Neural crest cell (in vitro differentiated cells): ENCODE data around the gene RASGEF1B. TPM values are rescaled to one million over a fixed set of nuclear protein-coding genes. Genes with fewer than 3 reads are reported as not detected.

Experiments used
- DNase-seq: peaks from one replicate; pipeline ENCODE4 v3.0.0; 2021; ENCODE audit warnings: low read depth, mixed read lengths, low spot score
- H3K27ac Mint-ChIP-seq: one replicate; pipeline ENCODE4 v1.8.0; 2021; ENCODE audit warnings: mild to moderate bottlenecking, mixed read lengths; ENCODE audit not compliant: unreplicated experiment
- H3K27me3 Mint-ChIP-seq: 2 replicates; pipeline ENCODE4 v1.8.0; 2021; ENCODE audit warnings: low read depth, mild to moderate bottlenecking, mixed read lengths
- H3K36me3 Mint-ChIP-seq: 2 replicates; pipeline ENCODE4 v1.8.0; 2021; ENCODE audit warnings: low read depth, mild to moderate bottlenecking, mixed read lengths
- H3K4me1 Mint-ChIP-seq: 2 replicates; pipeline ENCODE4 v1.8.0; 2021; ENCODE audit warnings: mixed read lengths
- H3K4me3 Mint-ChIP-seq: one replicate; pipeline ENCODE4 v1.8.0; 2021; ENCODE audit warnings: mild to moderate bottlenecking, mixed read lengths
- H3K9me3 Mint-ChIP-seq: 2 replicates; pipeline ENCODE4 v1.8.0; 2021; ENCODE audit warnings: mixed read lengths
- CTCF ChIP-seq: fragments of 200-600 bp; sonication (generic); conservative IDR thresholded peaks from 2 replicates; pipeline ENCODE4 v1.5.0; 2021; ENCODE audit warnings: antibody characterized with exemption, mild to moderate bottlenecking
- total RNA-seq: library from RNA; stranded (reverse); gene quantifications from 2 replicates; pipeline ENCODE4 v1.2.1, GENCODE V29; 2021

The RASGEF1B gene
- total RNA-seq, 1 donor from 2014 or later: 1.7 TPM

GRCh38 chr4:81508411-81509185, 36.9 kb upstream of the RASGEF1B start:
- no peak for DNase-seq
- H3K27me3 Mint-ChIP-seq: peaks cover 2% of the 10 kb centered on the region
- TF ChIP-seq CTCF: no peak
- peaks cover 26% of the 10 kb centered on the region for H3K4me1 Mint-ChIP-seq
- no peaks in the 10 kb centered on the region for H3K9me3 Mint-ChIP-seq
- H3K36me3 Mint-ChIP-seq: no peaks in the 10 kb centered on the region
- peak overlapping the region; percentile 38 for H3K27ac Mint-ChIP-seq
- no peak overlapping the region for H3K4me3 Mint-ChIP-seq

DNA sequence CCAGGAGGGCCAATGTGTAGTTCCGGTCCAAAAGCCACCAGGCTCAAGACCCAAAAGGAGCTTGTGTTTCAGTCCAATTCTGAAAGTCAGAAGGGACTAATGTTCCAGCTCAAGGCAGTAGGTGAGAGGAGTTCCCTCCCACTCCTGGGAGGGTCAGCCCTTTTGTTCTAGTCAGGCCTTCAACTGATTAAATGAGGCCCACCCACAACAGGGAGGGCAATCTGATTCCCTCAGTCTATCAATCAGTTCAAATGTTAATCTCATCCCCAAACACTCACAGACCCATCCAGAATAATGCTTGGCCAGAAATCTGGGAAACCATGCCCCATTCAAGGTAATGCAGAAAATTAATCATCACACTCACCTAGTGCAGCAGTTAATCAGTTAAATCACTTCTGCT, 35.8 kb upstream of the RASGEF1B start:
- Mint-ChIP-seq H3K9me3 (no peaks in the 10 kb centered on the region), H3K27me3 (peaks cover 4% of the 10 kb centered on the region), H3K4me1 (peaks cover 15% of the 10 kb centered on the region), H3K4me3 (no peak overlapping the region), H3K36me3 (no peaks in the 10 kb centered on the region), H3K27ac (no peak overlapping the region)
- no peak for DNase-seq
- no peak for TF ChIP-seq CTCF

DNA sequence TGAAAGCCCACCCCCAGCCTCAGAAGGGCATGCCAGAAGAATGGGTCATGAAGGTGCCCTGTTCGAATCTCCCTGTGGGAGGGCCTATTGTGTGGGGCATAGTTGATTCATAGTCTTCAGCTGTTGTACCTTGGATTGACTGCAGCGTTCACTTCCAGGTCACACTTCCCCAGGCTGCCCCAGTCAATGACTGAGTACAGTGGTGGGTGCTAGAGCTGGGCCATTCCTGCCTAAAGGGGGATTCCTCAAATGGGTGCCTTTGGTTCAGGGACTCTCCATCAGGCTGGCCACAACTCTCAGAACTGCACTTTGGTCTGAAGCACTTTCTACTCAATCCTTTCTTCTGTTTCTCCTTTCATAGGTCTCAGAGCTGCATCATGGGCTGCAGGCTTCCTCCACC, 35.0 kb upstream of the RASGEF1B start:
- no peaks in the 10 kb centered on the region for H3K9me3 Mint-ChIP-seq

DNA sequence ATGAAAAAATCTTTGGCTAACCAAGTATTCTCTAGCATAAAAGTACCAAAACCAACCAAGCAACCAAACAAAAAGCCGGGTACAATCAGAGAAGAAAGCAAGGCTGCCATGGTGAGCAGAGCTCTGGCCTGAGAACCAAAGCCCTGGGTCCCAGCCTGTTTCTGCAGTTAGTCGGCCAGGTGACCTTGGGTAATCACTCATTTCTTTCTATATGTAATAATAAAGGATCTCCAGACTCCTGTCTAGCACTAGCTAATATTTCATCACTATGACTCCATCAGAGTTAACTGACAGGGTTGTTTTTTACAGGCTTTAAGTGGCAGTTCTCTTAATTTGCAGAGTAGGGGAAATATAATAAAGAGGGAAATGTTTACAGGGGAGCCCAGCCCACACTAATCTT, 34.0 kb upstream of the RASGEF1B start:
- Mint-ChIP-seq H3K36me3 (no peaks in the 10 kb centered on the region), H3K27me3 (peaks cover 13% of the 10 kb centered on the region), H3K4me1 (peaks cover 22% of the 10 kb centered on the region), H3K4me3 (no peak overlapping the region), H3K27ac (no peak overlapping the region), H3K9me3 (no peaks in the 10 kb centered on the region)
- no peak for DNase-seq
- no peak for TF ChIP-seq CTCF

More for the DNA sequence above, 35.0 kb upstream of the RASGEF1B start:
- Mint-ChIP-seq H3K27ac (no peak overlapping the region), H3K4me3 (no peak overlapping the region), H3K27me3 (peaks cover 7% of the 10 kb centered on the region), H3K36me3 (no peaks in the 10 kb centered on the region), H3K4me1 (peaks cover 14% of the 10 kb centered on the region)
- no peak for DNase-seq
- TF ChIP-seq CTCF: no peak

DNA sequence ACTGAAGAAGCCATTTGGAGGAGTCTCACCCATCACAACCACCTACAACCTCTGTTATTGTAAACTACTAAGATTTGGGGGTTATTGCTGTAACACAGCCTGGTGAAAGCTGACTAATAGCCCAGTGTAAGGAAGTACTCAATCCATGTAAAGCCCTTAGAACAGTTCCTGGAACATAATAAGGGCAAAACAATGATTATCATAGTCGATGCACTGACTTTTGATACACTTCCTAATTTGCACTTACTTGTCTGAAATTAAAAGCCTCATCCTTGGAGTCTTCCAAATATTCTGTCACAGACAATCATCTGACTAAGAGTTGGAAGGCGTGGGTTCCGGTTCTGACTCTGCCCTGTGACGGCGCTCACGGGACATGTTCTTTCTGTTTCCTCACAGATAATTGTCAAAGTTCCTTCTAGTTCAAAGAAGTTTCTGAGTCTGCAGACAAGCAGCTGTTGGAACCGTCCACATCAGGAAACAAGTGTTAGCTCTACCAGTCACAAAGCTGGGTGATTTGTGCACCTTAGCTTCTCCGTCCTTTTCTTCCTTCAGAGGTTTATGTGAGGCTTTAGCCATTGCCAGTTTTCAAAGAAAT, 33.4 kb upstream of the RASGEF1B start:
- no peaks in the 10 kb centered on the region for H3K36me3 Mint-ChIP-seq
- H3K27ac Mint-ChIP-seq: no peak overlapping the region
- H3K4me3 Mint-ChIP-seq: no peak overlapping the region
- H3K4me1 Mint-ChIP-seq: peaks cover 27% of the 10 kb centered on the region
- no peaks in the 10 kb centered on the region for H3K9me3 Mint-ChIP-seq
- no peak for DNase-seq
- no peak for TF ChIP-seq CTCF
- peaks cover 13% of the 10 kb centered on the region for H3K27me3 Mint-ChIP-seq
